Activated gamma-delta T cell treated with Interleukin-2 at 50 U/mL for 16 hours (primary cell): ENCODE results near the gene KDSR.

ENCODE experiments used
- DNase-seq: peaks from one replicate; pipeline ENCODE4 v3.0.0-alpha.2; 2020

KDSR gene

GRCh38 chr18:63302636-63303405, 64.2 kb downstream of the KDSR start:
- no peak for DNase-seq

- no peak for DNase-seq
Measured at GRCh38 chr18:63302220-63302619, 64.8 kb downstream of the KDSR start.

- no peak for DNase-seq
Measured at GRCh38 chr18:63301434-63301833, 65.6 kb downstream of the KDSR start.

GRCh38 chr18:63299837-63300745, 66.9 kb downstream of the KDSR start:
- no peak for DNase-seq

- peak; percentile 26 for DNase-seq
Measured at GRCh38 chr18:63298400-63299365, 68.3 kb downstream of the KDSR start.

- no peak for DNase-seq
Measured at GRCh38 chr18:63297687-63298399, 69.2 kb downstream of the KDSR start.

GRCh38 chr18:63293935-63294334, 73.1 kb downstream of the KDSR start:
- no peak for DNase-seq

- DNase-seq = peak; percentile 33
Measured at GRCh38 chr18:63292831-63293683, 73.9 kb downstream of the KDSR start.

- DNase-seq = no peak
Measured at GRCh38 chr18:63291278-63291677, 75.7 kb downstream of the KDSR start.

GRCh38 chr18:63290821-63291200, 76.2 kb downstream of the KDSR start:
- peak; percentile 18 for DNase-seq

GRCh38 chr18:63290166-63290820, 76.7 kb downstream of the KDSR start:
- DNase-seq = no peak

- DNase-seq = no peak
Measured at GRCh38 chr18:63288311-63288710, 78.7 kb downstream of the KDSR start.

GRCh38 chr18:63287691-63288220, 79.2 kb downstream of the KDSR start:
- no peak for DNase-seq

GRCh38 chr18:63286926-63287325, 80.1 kb downstream of the KDSR start:
- no peak for DNase-seq

GRCh38 chr18:63284827-63285733, 81.9 kb downstream of the KDSR start:
- DNase-seq = no peak

- no peak for DNase-seq
Measured at GRCh38 chr18:63284173-63284799, 82.7 kb downstream of the KDSR start.

- no peak for DNase-seq
Measured at GRCh38 chr18:63283305-63284094, 83.5 kb downstream of the KDSR start.

- DNase-seq = no peak
Measured at GRCh38 chr18:63282793-63283192, 84.2 kb downstream of the KDSR start.
